Measurements from ENCODE around the gene SLC7A1. TPM values are rescaled to one million over a fixed set of nuclear protein-coding genes. Genes with fewer than 3 reads are reported as not detected.

The SLC7A1 gene
- total RNA-seq, 1 donor from 2014 or later: 42.4 TPM

DNA sequence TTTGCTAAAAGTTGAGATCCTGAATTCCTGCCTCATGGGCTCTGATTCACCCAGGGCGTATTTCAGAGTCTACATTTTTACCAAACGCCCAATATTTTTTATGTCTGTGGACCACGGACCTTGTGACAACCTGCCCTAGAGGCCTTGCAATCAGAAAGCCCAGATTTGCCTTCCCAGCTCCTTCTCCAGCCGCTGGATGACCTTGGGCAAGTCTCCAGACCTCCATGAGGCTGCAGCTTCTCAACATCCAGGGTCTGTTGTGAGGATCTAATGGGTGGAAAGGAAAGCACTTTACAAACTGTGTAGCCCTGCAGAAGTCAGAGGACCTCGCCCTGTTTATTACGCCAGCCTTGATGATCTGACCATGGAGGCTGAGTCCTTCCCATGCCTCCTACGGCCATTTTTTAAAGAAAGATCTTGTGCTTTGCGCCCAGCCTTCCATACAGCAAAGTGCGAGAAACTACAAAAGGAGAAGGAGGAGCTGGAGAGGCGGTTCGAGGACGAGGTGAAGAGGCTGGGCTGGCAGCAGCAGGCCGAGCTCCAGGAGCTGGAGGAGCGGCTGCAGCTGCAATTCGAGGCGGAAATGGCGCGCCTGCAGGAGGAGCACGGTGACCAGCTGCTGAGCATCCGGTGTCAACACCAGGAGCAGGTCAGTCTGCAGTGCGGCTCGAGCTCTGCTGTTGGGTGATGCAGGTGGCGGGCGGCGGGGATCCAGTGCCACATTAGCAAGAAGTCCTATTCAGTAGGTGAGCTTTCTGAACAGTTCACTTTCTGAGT lies 115.6 kb downstream of the SLC7A1 start:
- DNase-seq (ENCODE audit: low read depth) (no peak), FAIRE-seq (no peak)
- peaks cover 6% of the 10 kb centered on the region for H3K27me3 ChIP-seq (ENCODE audit: control insufficient read depth, insufficient read depth, low read length)
- TF ChIP-seq, protein P1, sequence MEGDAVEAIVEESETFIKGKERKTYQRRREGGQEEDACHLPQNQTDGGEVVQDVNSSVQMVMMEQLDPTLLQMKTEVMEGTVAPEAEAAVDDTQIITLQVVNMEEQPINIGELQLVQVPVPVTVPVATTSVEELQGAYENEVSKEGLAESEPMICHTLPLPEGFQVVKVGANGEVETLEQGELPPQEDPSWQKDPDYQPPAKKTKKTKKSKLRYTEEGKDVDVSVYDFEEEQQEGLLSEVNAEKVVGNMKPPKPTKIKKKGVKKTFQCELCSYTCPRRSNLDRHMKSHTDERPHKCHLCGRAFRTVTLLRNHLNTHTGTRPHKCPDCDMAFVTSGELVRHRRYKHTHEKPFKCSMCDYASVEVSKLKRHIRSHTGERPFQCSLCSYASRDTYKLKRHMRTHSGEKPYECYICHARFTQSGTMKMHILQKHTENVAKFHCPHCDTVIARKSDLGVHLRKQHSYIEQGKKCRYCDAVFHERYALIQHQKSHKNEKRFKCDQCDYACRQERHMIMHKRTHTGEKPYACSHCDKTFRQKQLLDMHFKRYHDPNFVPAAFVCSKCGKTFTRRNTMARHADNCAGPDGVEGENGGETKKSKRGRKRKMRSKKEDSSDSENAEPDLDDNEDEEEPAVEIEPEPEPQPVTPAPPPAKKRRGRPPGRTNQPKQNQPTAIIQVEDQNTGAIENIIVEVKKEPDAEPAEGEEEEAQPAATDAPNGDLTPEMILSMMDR (IDR thresholded peaks at IDR 0.05; ENCODE audit: insufficient read depth, low read length, severe bottlenecking): no peak
- no peaks in the 10 kb centered on the region for H3K36me3 ChIP-seq (ENCODE audit: control insufficient read depth, insufficient read depth, low read length)
- no peak overlapping the region for H3K4me3 ChIP-seq (ENCODE audit: low read depth, low read length)

DNA sequence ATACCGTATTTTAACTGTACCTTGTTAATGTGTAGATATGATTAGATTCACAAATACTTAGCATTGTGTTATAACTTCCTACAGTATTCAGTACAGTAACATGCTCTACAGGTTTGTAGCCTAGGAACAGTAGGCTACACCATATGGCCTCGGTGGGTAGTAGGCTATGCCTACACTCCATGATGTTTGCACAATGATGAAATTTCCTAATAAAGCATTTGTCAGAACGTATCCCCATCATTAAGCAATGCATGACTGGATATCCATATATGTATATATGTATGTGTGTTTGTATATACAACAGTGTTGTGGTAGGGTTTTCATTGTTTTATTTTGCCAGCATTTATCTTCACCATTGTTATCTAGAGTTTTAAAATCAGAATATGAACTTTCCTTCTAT lies 119.4 kb downstream of the SLC7A1 start:
- TF ChIP-seq, protein P1 (IDR thresholded peaks at IDR 0.05; ENCODE audit: insufficient read depth, low read length, severe bottlenecking): no peak
- DNase-seq (ENCODE audit: low read depth) (peak; percentile 83), FAIRE-seq (no peak)
- no peak overlapping the region for H3K4me3 ChIP-seq (ENCODE audit: low read depth, low read length)
- no peaks in the 10 kb centered on the region for H3K36me3 ChIP-seq (ENCODE audit: control insufficient read depth, insufficient read depth, low read length)
- peaks cover 3% of the 10 kb centered on the region for H3K27me3 ChIP-seq (ENCODE audit: control insufficient read depth, insufficient read depth, low read length)

DNA sequence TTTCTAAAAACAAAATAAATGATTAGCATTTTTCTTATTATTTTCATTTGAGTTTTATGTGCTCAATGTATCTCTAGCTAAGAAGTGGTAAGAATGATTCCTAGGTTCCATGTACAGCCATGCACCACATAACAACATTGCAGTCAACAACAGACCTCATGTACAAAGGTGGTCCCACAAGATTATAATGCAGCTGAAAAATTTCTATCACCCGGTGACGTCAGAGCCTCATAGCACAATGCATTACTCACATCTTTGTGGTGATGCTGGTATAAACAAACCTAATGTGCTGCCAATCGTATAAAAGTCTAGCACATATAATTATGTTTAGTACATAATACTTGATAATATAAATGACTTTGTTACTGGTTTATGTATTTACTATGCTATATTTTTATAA lies 120.5 kb downstream of the SLC7A1 start:
- Histone ChIP-seq H3K36me3 (ENCODE audit: control insufficient read depth, insufficient read depth, low read length) (no peaks in the 10 kb centered on the region), H3K4me3 (ENCODE audit: low read depth, low read length) (no peak overlapping the region), H3K27me3 (ENCODE audit: control insufficient read depth, insufficient read depth, low read length) (peaks cover 2% of the 10 kb centered on the region)
- TF ChIP-seq, protein P1 (IDR thresholded peaks at IDR 0.05; ENCODE audit: insufficient read depth, low read length, severe bottlenecking): no peak
- DNase-seq (ENCODE audit: low read depth) (peak; percentile 18), FAIRE-seq (no peak)

DNA sequence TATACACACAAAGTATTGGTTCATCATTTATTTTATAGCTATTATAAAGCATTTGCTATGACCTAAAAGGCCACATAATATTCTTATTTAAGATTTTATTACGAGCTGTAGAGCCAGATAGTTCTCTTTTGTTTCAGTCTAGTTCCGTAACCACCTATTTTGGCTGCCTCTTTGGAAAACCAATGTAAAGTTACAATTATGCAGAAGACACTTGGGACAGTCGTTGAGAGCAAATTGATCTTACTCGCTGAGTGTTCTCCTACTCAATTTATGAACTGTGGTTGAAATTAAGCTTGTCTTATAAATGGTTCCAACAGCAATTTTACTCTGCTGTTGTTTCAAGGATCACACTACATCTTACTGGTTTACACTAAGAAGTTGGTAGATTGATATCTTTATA lies 122.3 kb downstream of the SLC7A1 start:
- Histone ChIP-seq H3K4me3 (ENCODE audit: low read depth, low read length) (no peak overlapping the region), H3K36me3 (ENCODE audit: control insufficient read depth, insufficient read depth, low read length) (no peaks in the 10 kb centered on the region), H3K27me3 (ENCODE audit: control insufficient read depth, insufficient read depth, low read length) (peaks cover 2% of the 10 kb centered on the region)
- DNase-seq (ENCODE audit: low read depth): no peak
- TF ChIP-seq, protein P1 (IDR thresholded peaks at IDR 0.05; ENCODE audit: insufficient read depth, low read length, severe bottlenecking): no peak
- no peak for FAIRE-seq

DNA sequence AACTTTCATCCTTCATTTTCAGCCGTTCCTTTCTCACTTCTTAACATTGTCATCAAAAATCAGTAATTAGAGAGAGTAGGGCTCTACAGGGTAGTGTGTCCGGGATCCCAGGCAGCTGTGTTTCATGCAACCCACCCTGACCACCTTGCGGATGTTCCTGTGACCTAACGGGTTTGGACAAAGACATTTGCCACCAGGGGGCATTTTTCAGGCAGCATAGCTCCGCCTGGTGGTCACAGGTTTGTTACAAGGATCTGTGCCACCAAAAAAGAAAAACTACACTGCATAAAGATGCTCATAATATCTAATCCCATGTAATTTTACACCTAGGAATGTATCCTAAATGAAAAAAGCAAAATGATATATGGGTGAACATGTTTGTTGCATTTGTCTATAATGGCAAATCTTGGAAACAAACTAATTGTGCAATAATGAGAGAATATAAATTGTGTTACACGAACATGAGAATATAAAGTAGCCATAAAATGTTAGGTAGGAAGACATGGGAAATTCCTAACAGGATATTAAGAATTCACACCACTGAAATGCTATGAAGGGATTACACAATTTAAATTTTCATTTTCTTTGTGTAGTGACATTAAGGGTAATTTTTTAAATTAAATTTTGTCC lies 123.0 kb downstream of the SLC7A1 start:
- TF ChIP-seq, protein P1 (IDR thresholded peaks at IDR 0.05; ENCODE audit: insufficient read depth, low read length, severe bottlenecking): peak; percentile 96
- DNase-seq (ENCODE audit: low read depth): peak; percentile 58
- H3K4me3 ChIP-seq (ENCODE audit: low read depth, low read length): no peak overlapping the region
- H3K27me3 ChIP-seq (ENCODE audit: control insufficient read depth, insufficient read depth, low read length): no peaks in the 10 kb centered on the region
- no peaks in the 10 kb centered on the region for H3K36me3 ChIP-seq (ENCODE audit: control insufficient read depth, insufficient read depth, low read length)
- no peak for FAIRE-seq
